HEK293 (cell line): ENCODE data around the gene IFI27L1.

ENCODE experiments used
- CTCF ChIA-PET: fragments of 350-600 bp; formaldehyde crosslinking; extraction: SDS; loops from one replicate; lab custom pipeline; 2021; ENCODE audit warnings: antibody characterized with exemption; lab: Yijun Ruan, JAX
- POLR2A ChIA-PET: fragments of 300-600 bp; formaldehyde crosslinking; extraction: SDS; loops from one replicate; lab custom pipeline; 2020; ENCODE audit warnings: antibody characterized with exemption, inconsistent platforms; lab: Yijun Ruan, JAX
- H3K27ac ChIP-seq: fragments of 200-500 bp; sonication (Bioruptor generic); 2 replicates; pipeline ENCODE4 v1.5.1; 2014; ENCODE audit warnings: low read depth, low read length, control low read depth, inconsistent platforms; ENCODE audit errors: extremely low read depth
- H3K36me3 ChIP-seq, 2 experiments: fragments of 200-500 bp in 1 of 2; sonication (Bioruptor generic) in 1 of 2; 1 replicate in 1 of 2; 2 replicates in 1 of 2; pipeline ENCODE4 v1.5.1; 2014 to 2017; ENCODE audit warnings: inconsistent platforms in 2 of 2, low read length in 2 of 2; ENCODE audit not compliant: control insufficient read depth in 2 of 2, insufficient read depth in 1 of 2
- H3K4me1 ChIP-seq: fragments of 200-500 bp; sonication (Bioruptor generic); 2 replicates; pipeline ENCODE4 v1.5.1; 2014; ENCODE audit warnings: mild to moderate bottlenecking, low read length, inconsistent platforms; ENCODE audit not compliant: control insufficient read depth, insufficient read depth
- H3K4me3 ChIP-seq: 2 replicates; pipeline ENCODE4 v1.5.1; 2011; ENCODE audit warnings: low read depth, mild to moderate bottlenecking, control low read depth, low read length, moderate library complexity
- H3K9me3 ChIP-seq: fragments of 200-500 bp; sonication (Bioruptor generic); 2 replicates; pipeline ENCODE4 v1.5.1; 2014; ENCODE audit warnings: low read depth, low read length, inconsistent platforms; ENCODE audit not compliant: control insufficient read depth, insufficient read depth
- ATF2 ChIP-seq: fragments of 450-650 bp; formaldehyde crosslinking; IDR thresholded peaks from 2 replicates; pipeline ENCODE4 v1.5.1; 2016; ENCODE audit warnings: missing biosample characterization, missing genetic modification characterization, low read depth
- BCL11A ChIP-seq: fragments of 450-650 bp; formaldehyde crosslinking; IDR thresholded peaks from 2 replicates; pipeline ENCODE4 v1.5.1; 2016; ENCODE audit warnings: low read depth, missing biosample characterization, missing genetic modification characterization
- EGR2 ChIP-seq: fragments of 450-650 bp; formaldehyde crosslinking; IDR thresholded peaks from 2 replicates; pipeline ENCODE4 v1.5.1; 2016; ENCODE audit warnings: low read depth, missing biosample characterization, missing genetic modification characterization
- KLF8 ChIP-seq: fragments of 450-650 bp; formaldehyde crosslinking; IDR thresholded peaks from 2 replicates; pipeline ENCODE4 v1.5.1; 2016; ENCODE audit warnings: missing biosample characterization, missing genetic modification characterization
- WT1 ChIP-seq: fragments of 450-650 bp; formaldehyde crosslinking; IDR thresholded peaks from 2 replicates; pipeline ENCODE4 v1.5.1; 2016; ENCODE audit warnings: missing biosample characterization, missing genetic modification characterization
- ZFHX2 ChIP-seq: fragments of 450-650 bp; formaldehyde crosslinking; conservative IDR thresholded peaks from 2 replicates; pipeline ENCODE4 v1.5.1; 2016; ENCODE audit warnings: missing biosample characterization, missing genetic modification characterization
- ZIC2 ChIP-seq: fragments of 450-650 bp; formaldehyde crosslinking; IDR thresholded peaks from 2 replicates; pipeline ENCODE4 v1.5.1; 2016; ENCODE audit warnings: missing biosample characterization, missing genetic modification characterization
- ZNF112 ChIP-seq: fragments of 450-650 bp; formaldehyde crosslinking; IDR thresholded peaks from 2 replicates; pipeline ENCODE4 v1.5.0; 2017; ENCODE audit warnings: missing biosample characterization, missing genetic modification characterization
- ZNF133 ChIP-seq: fragments of 450-650 bp; formaldehyde crosslinking; IDR thresholded peaks from 2 replicates; pipeline ENCODE4 v1.5.1; 2016; ENCODE audit warnings: missing biosample characterization, missing genetic modification characterization
- ZNF155 ChIP-seq: fragments of 450-650 bp; formaldehyde crosslinking; IDR thresholded peaks from 2 replicates; pipeline ENCODE4 v1.5.1; 2016; ENCODE audit warnings: missing biosample characterization, missing genetic modification characterization
- ZNF280D ChIP-seq: fragments of 450-650 bp; formaldehyde crosslinking; IDR thresholded peaks from 2 replicates; pipeline ENCODE4 v1.5.1; 2016; ENCODE audit warnings: missing biosample characterization, missing genetic modification characterization
- ZNF341 ChIP-seq: fragments of 450-650 bp; formaldehyde crosslinking; IDR thresholded peaks from 2 replicates; pipeline ENCODE4; 2016; ENCODE audit warnings: low read depth, missing biosample characterization, missing genetic modification characterization
- ZNF394 ChIP-seq: fragments of 450-650 bp; formaldehyde crosslinking; IDR thresholded peaks from 2 replicates; pipeline ENCODE4 v1.5.1; 2016; ENCODE audit warnings: missing biosample characterization, missing genetic modification characterization, mild to moderate bottlenecking, moderate library complexity, borderline replicate concordance
- ZNF473 ChIP-seq: fragments of 450-650 bp; formaldehyde crosslinking; IDR thresholded peaks from 2 replicates; pipeline ENCODE4 v1.5.1; 2017; ENCODE audit warnings: missing biosample characterization, missing genetic modification characterization
- ZNF488 ChIP-seq: fragments of 450-650 bp; formaldehyde crosslinking; IDR thresholded peaks from 2 replicates; pipeline ENCODE4 v1.5.1; 2016; ENCODE audit warnings: missing biosample characterization, missing genetic modification characterization
- ZNF626 ChIP-seq: fragments of 450-650 bp; sonication (Bioruptor Pico); formaldehyde crosslinking; IDR thresholded peaks from 2 replicates; pipeline ENCODE4 v1.5.1; 2018; ENCODE audit warnings: missing biosample characterization, missing genetic modification characterization, inconsistent platforms
- ZNF629 ChIP-seq: fragments of 450-650 bp; formaldehyde crosslinking; IDR thresholded peaks from 2 replicates; pipeline ENCODE4 v1.5.1; 2017; ENCODE audit warnings: missing biosample characterization, missing genetic modification characterization
- ZNF654 ChIP-seq: fragments of 450-650 bp; formaldehyde crosslinking; IDR thresholded peaks from 2 replicates; pipeline ENCODE4 v1.5.1; 2016; ENCODE audit warnings: low read depth, missing biosample characterization, missing genetic modification characterization
- ZNF768 ChIP-seq: fragments of 450-650 bp; formaldehyde crosslinking; IDR thresholded peaks from 2 replicates; pipeline ENCODE4 v1.5.1; 2018; ENCODE audit warnings: missing biosample characterization, mild to moderate bottlenecking, missing genetic modification characterization
- ZNF776 ChIP-seq: fragments of 450-650 bp; formaldehyde crosslinking; IDR thresholded peaks from 2 replicates; pipeline ENCODE4 v1.5.0; 2017; ENCODE audit warnings: missing biosample characterization, missing genetic modification characterization, borderline replicate concordance

IFI27L1 gene

GRCh38 chr14:94099006-94099405, 17.9 kb downstream of the IFI27L1 start:
- Histone ChIP-seq H3K4me3 (no peak overlapping the region), H3K36me3 (peaks cover 0 to 32% of the 10 kb centered on the region in 2 experiments; a peak in 1 of 3 replicates), H3K9me3 (no peaks in the 10 kb centered on the region), H3K4me1 (no peaks in the 10 kb centered on the region), H3K27ac (no peak overlapping the region)
- CTCF ChIA-PET, result interaction anchor here (0.7 kb wide), 1 partner anchor 33 kb away, joined by 4 read pairs; no protein-coding TSS in a partner anchor
- POLR2A ChIA-PET, result interaction anchor here (1.8 kb wide), 1 partner anchor 18 kb away, joined by 6 read pairs; the partner anchor contains the start of genes DDX24 and IFI27L1
- no peak for TF ChIP-seq KLF8 (tag by site-specific recombination)
- TF ChIP-seq EGR2 (tag by site-specific recombination), result peak; percentile 50
- TF ChIP-seq ZFHX2 (tag by site-specific recombination), result 0 out of 2 replicates have a peak, but pooled peaks have one; percentile 27
- TF ChIP-seq ZNF280D (tag by site-specific recombination), result no peak
- TF ChIP-seq BCL11A (tag by site-specific recombination), result no peak
- no peak for TF ChIP-seq ZNF626 (tag by site-specific recombination)

- TF ChIP-seq ZNF473 (tag by site-specific recombination), result no peak
- no peak for TF ChIP-seq BCL11A (tag by site-specific recombination)
- no peak for TF ChIP-seq ZNF112 (tag by site-specific recombination)
- TF ChIP-seq ZNF155 (tag by site-specific recombination), result no peak
- no peak for TF ChIP-seq ZNF394 (tag by site-specific recombination)
- no peak for TF ChIP-seq ZNF768
- no peak for TF ChIP-seq WT1
- no peak for TF ChIP-seq ZNF626 (tag by site-specific recombination)
- no peak for TF ChIP-seq ZNF776 (tag by site-specific recombination)
- no peak for TF ChIP-seq ZNF133 (tag by site-specific recombination)
- TF ChIP-seq ZNF488 (tag by site-specific recombination), result no peak
- no peak for TF ChIP-seq ZNF654 (tag by site-specific recombination)
- TF ChIP-seq ZNF341 (tag by site-specific recombination), result no peak
- no peak for TF ChIP-seq ATF2 (tag by site-specific recombination)
- no peak for TF ChIP-seq ZNF629 (tag by site-specific recombination)
- TF ChIP-seq ZIC2, result no peak
- Histone ChIP-seq H3K27ac (no peak overlapping the region), H3K4me1 (no peaks in the 10 kb centered on the region), H3K36me3 (peaks cover 0 to 34% of the 10 kb centered on the region in 2 experiments; a peak in 1 of 3 replicates), H3K9me3 (no peaks in the 10 kb centered on the region), H3K4me3 (no peak overlapping the region)
- ChIA-PET CTCF (interaction anchor here (1.0 kb wide), 1 partner anchor 36 kb away, joined by 3 read pairs; no protein-coding TSS in a partner anchor), POLR2A (interaction anchor here (0.9 kb wide), 1 partner anchor 20 kb away, joined by 4 read pairs; the partner anchor contains the start of genes DDX24 and IFI27L1)
Observed at GRCh38 chr14:94100847-94101246, 19.7 kb downstream of the IFI27L1 start.
